Activated CD8-positive, alpha-beta T cell treated with anti-CD3 and anti-CD28 coated beads for 36 hours (primary cell): ENCODE results near the gene C2orf92. TPM values are rescaled to one million over a fixed set of nuclear protein-coding genes. Genes with fewer than 3 reads are reported as not detected.
"Not testable (repeated sequence)": the region's sequence is repeated elsewhere in the genome, so short reads cannot be mapped to it uniquely, and the experiment has no call there.

Experiments used
- ATAC-seq: fragments of 200-7000 bp; cut with Tn5 transposase; one replicate; pipeline ENCODE4 v1.10.0; 2021; ENCODE audit warnings: mild to moderate bottlenecking, moderate library complexity
- CTCF ChIA-PET: fragments of 350-600 bp; sonication (Branson Sonifier 250); formaldehyde crosslinking; loops from one replicate; lab custom pipeline; 2021; ENCODE audit warnings: antibody characterized with exemption; lab: Charles Lee
- POLR2A ChIA-PET: fragments of 350-600 bp; sonication (Branson Sonifier 250); formaldehyde crosslinking; loops from one replicate; lab custom pipeline; 2021; ENCODE audit warnings: antibody characterized with exemption; lab: Charles Lee
- DNase-seq: peaks from one replicate; pipeline ENCODE4 v3.0.0-alpha.2; 2020
- H3K27ac Mint-ChIP-seq: one replicate; pipeline ENCODE4 v1.8.0; 2021; ENCODE audit warnings: mild to moderate bottlenecking, mixed read lengths
- H3K27me3 Mint-ChIP-seq: one replicate; pipeline ENCODE4 v1.8.0; 2021; ENCODE audit warnings: mixed read lengths
- H3K36me3 Mint-ChIP-seq: one replicate; pipeline ENCODE4 v1.8.0; 2021; ENCODE audit warnings: low read depth, mixed read lengths
- H3K4me1 Mint-ChIP-seq: one replicate; pipeline ENCODE4 v1.8.0; 2021; ENCODE audit warnings: low read depth, mixed read lengths
- H3K4me3 Mint-ChIP-seq: one replicate; pipeline ENCODE4 v1.8.0; 2021; ENCODE audit warnings: mild to moderate bottlenecking, moderate library complexity, mixed read lengths
- H3K9me3 Mint-ChIP-seq: one replicate; pipeline ENCODE4 v1.8.0; 2021; ENCODE audit warnings: mixed read lengths
- CTCF ChIP-seq: fragments of 200-600 bp; IDR thresholded peaks from one replicate; pipeline ENCODE4 v1.8.0; 2022; ENCODE audit warnings: antibody characterized with exemption, mild to moderate bottlenecking
- intact Hi-C: fragments of 100-400 bp; cut with micrococcal nuclease; formaldehyde crosslinking; loops from one replicate; pipeline ENCODE4 v1.10.0; 2022
- total RNA-seq, 2 experiments: library from RNA; stranded (reverse); gene quantifications; one replicate each; pipeline ENCODE4 v1.2.3, GENCODE V29; 2021

C2orf92 gene
- total RNA-seq, 2 experiments from 2014 or later, result 6.8 to 11.7 TPM

GRCh38 chr2:97670471-97670870, 958 bp downstream of the C2orf92 start:
- ChIA-PET CTCF (no interaction called here), POLR2A (interaction anchor here (1.6 kb wide), 1 partner anchor 10 kb away, joined by 6 read pairs; no protein-coding TSS in a partner anchor)
- no peak for TF ChIP-seq CTCF
- ATAC-seq (no peak), DNase-seq (no peak)
- peaks cover 23% of the 10 kb centered on the region for H3K4me1 Mint-ChIP-seq
- H3K9me3 Mint-ChIP-seq, result no peaks in the 10 kb centered on the region
- intact Hi-C loops, result no loop called here
- no peaks in the 10 kb centered on the region for H3K27me3 Mint-ChIP-seq
- H3K27ac Mint-ChIP-seq, result no peak overlapping the region
- H3K36me3 Mint-ChIP-seq, result peaks cover 5% of the 10 kb centered on the region
- no peak overlapping the region for H3K4me3 Mint-ChIP-seq

GRCh38 chr2:97671526-97671925, 2.0 kb downstream of the C2orf92 start:
- no peak for ATAC-seq
- no peaks in the 10 kb centered on the region for H3K9me3 Mint-ChIP-seq
- ChIA-PET CTCF (no interaction called here), POLR2A (no interaction called here)
- intact Hi-C loops, result no loop called here
- H3K4me1 Mint-ChIP-seq, result peaks cover 25% of the 10 kb centered on the region
- no peak for DNase-seq
- no peak for TF ChIP-seq CTCF
- no peak overlapping the region for H3K4me3 Mint-ChIP-seq
- H3K27ac Mint-ChIP-seq, result no peak overlapping the region
- no peaks in the 10 kb centered on the region for H3K27me3 Mint-ChIP-seq
- H3K36me3 Mint-ChIP-seq, result peaks cover 5% of the 10 kb centered on the region

GRCh38 chr2:97672606-97673140, 3.2 kb downstream of the C2orf92 start:
- H3K9me3 Mint-ChIP-seq, H3K36me3 Mint-ChIP-seq, H3K27me3 Mint-ChIP-seq, intact Hi-C loops, DNase-seq, H3K4me3 Mint-ChIP-seq, ATAC-seq: not testable (repeated sequence)
- ChIA-PET POLR2A (interaction anchor here (0.7 to 1.7 kb wide), 4 partner anchors 16 to 40 kb away, joined by 3 to 6 read pairs (median 3); partner anchors contain the start of gene COX5B), CTCF (interaction anchor here (1.3 to 1.7 kb wide), 5 partner anchors 9 to 82 kb away, joined by 3 to 9 read pairs (median 8); partner anchors contain the start of genes ACTR1B and COX5B)
- Mint-ChIP-seq H3K4me1 (peaks cover 31% of the 10 kb centered on the region), H3K27ac (peak overlapping the region; percentile 88)

GRCh38 chr2:97673182-97673914, 3.8 kb downstream of the C2orf92 start:
- no peak for TF ChIP-seq CTCF
- peaks cover 31% of the 10 kb centered on the region for H3K4me1 Mint-ChIP-seq
- ChIA-PET POLR2A (interaction anchor here (0.7 to 1.7 kb wide), 6 partner anchors 9 to 39 kb away, joined by 3 to 7 read pairs (median 3); partner anchors contain the start of gene COX5B), CTCF (interaction anchor here (1.0 to 1.7 kb wide), 6 partner anchors 9 to 82 kb away, joined by 3 to 9 read pairs (median 8); partner anchors contain the start of genes ACTR1B and COX5B)
- H3K27me3 Mint-ChIP-seq, result peaks cover 1% of the 10 kb centered on the region
- H3K4me3 Mint-ChIP-seq, result peak overlapping the region; percentile 6
- H3K36me3 Mint-ChIP-seq, result peaks cover 2% of the 10 kb centered on the region
- intact Hi-C loops, result no loop called here
- peak; percentile 76 for DNase-seq
- peak; percentile 76 for ATAC-seq
- H3K9me3 Mint-ChIP-seq, result no peaks in the 10 kb centered on the region
- peak overlapping the region; percentile 88 for H3K27ac Mint-ChIP-seq

- Mint-ChIP-seq H3K36me3 (peaks cover 2% of the 10 kb centered on the region), H3K4me3 (peak overlapping the region; percentile 6), H3K4me1 (peaks cover 31% of the 10 kb centered on the region), H3K9me3 (no peaks in the 10 kb centered on the region), H3K27me3 (peaks cover 1% of the 10 kb centered on the region), H3K27ac (peak overlapping the region; percentile 88)
- TF ChIP-seq CTCF, result no peak
- peak; percentile 70 for ATAC-seq
- POLR2A ChIA-PET, result interaction anchor here (0.7 to 1.7 kb wide), 3 partner anchors 10 to 28 kb away, joined by 3 to 7 read pairs (median 6); partner anchors contain the start of gene COX5B
- intact Hi-C loops, result no loop called here
- CTCF ChIA-PET, result interaction anchor here (1.0 to 1.7 kb wide), 2 partner anchors 23 to 83 kb away, joined by 5 to 9 read pairs; no protein-coding TSS in a partner anchor
- peak; percentile 87 for DNase-seq
Observed at GRCh38 chr2:97673915-97674283, 4.4 kb downstream of the C2orf92 start.
